Raji (cell line): ENCODE measurements around the gene ELMOD3.
A peak's percentile ranks its signal among the peaks of the same experiment; 100 is the strongest.

Source experiments
- POLR2A ChIP-seq: IDR thresholded peaks from 2 replicates; pipeline ENCODE4 v1.6.1; 2011; ENCODE audit warnings: low read depth, low read length, control low read depth; ENCODE audit not compliant: insufficient read depth

ELMOD3 gene

DNA sequence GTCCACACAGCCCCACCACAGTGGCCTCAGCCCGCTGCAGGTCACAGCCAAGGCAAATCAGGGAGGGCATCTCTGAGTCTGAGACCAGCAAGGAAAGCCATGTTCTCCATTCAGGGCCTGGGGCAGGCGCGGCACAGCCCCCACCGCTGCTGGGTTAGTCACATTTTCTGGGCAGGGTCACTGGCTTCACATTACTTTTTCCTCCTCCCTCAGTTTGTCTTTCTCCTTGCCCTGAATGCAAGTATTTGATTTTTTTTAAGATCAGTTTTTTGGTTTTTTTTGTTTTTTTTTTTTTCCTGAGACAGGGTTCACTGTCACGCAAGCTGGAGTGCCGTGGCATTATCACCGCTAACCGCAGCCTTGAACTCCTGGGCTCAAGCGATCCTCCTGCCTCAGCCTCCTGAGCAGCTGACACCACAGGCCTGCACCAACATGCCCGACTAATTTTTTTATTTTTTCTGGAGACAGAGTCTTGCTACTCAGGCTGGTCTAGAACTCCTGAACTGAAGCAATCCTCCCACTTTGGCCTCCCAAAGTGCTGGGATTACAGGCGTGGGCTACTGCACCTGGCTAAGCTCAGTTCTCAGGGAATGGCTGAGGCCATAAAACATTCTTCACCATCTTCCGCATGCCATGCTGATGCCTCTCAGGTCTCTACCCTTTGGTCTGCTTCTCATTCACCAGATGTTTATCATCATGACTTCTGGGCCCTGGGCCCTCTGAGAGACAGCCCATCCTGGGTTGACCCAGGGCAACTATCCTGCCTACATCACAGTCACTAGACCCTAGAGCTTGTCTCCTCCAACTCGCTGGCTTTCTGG lies 56.2 kb downstream of the ELMOD3 start:
- TF ChIP-seq POLR2A: no peak

- no peak for TF ChIP-seq POLR2A
These were observed 56.8 kb downstream of the ELMOD3 start for GRCh38 chr2:85411405-85411748.

- TF ChIP-seq POLR2A: no peak
These were observed 59.2 kb downstream of the ELMOD3 start for GRCh38 chr2:85413592-85414420.

- no peak for TF ChIP-seq POLR2A
These were observed 60.4 kb downstream of the ELMOD3 start for GRCh38 chr2:85414761-85415553.

DNA sequence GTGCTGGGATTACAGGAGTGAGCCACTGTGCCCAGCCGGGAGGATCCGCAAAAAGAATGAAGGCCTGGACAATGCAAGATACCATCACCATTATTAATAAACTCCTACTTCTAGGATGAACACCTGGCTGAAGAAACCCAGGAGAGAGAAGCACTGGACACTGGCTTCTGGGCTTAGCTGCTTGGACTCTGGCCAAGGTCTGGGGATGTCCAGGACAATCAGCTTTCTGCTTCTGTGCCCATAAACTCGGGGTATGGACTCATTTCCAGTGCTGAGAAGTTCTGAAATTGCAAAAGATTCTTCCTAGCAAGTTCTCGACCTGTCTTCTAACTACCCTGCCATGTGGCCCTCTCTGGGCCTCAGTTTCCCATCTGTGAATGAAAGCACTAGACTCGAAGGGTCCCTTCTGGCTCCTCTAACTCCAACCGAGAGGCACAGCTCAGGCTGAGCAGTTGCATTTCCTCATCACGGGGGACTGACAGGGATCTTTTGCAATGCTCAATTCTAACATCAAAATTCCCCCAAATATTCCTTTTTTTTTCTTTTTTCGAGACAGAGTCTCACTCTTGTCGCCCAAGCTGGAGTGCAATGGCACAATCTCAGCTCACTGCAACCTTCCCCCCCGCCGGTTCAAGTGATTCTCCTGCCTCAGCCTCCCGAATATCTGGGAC lies 61.5 kb downstream of the ELMOD3 start:
- TF ChIP-seq POLR2A: no peak

DNA sequence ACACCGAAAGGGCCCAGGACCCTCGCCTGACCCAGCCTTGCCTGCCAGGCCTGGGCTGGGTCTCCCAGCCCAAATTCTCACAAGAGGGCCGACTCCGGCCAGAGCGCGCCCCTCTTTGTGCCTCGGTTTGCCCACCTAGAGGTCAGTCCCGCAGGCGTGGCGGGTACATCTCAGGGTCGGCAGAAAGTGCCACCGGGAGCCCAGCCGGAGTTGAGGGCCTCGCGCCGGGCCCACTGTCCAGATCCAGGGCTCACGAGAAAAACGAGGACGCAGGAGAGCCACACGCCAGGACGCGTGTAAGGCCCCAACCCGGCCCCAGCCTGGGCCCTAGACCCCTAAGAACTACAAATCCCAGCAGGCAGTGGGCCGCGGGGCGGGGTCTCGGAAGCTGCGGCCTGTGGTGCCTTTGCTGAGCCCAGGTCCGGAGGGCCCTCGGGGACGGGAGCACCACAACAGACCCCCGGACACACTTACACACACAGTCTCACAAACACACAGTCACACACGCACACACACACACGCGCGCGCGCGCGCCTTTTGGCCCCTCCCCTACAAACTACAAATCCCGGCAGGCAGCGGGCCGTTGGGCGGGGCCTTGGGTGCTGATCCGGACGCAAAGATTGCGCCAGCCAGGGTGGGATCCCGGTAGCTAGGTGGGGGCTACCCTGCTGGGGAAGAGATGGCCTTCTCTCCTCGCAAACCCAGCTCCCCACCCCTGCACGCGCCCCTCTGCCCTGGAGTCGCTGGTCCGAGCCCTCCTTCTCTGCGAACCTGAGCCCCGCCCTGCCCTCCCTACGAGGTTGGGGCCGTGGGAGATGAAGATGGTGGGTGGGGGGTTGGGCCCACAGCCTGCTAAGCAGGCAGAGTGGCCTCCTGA lies 63.8 kb downstream of the ELMOD3 start, which contains the start of gene SH2D6:
Gene SH2D6 (plus strand): TSS at position 583 of the 877 bp plus-strand sequence. CDS start 10,752 bp downstream, outside the sequence.
- TF ChIP-seq POLR2A: peak; percentile 50

DNA sequence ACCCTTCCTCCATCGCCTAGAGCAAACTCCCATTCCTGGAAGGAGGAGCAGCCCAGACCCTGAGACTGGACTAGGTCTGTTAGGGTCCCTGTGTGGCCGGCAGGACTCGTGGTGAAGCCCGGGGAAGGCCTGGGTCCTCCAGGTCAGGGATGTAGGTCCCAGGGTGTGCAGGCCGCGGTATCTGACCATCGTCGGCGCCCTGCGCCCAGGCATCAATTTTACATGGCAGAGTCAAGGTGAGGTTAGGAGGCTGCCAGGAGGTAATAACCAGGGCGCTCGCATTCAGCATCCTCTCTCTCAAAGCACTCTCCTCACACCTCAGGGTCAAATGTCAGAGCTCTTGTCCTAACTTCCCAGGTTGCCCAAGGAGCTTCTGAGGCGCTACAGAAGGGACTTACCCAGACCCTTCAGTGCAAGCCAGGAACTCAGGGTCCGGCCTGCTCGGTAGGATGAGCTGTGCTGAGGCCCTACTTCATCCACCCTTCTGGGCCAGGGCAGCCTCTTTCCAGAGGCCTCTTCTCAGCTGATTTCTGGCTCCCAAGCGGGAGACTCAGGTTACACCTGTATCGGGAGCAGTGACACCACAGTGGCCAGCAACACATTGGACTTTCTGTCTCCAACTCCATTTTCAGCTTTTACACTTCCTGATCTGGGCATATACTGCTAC lies 64.6 kb downstream of the ELMOD3 start:
- peak; percentile 21 for TF ChIP-seq POLR2A

- TF ChIP-seq POLR2A: no peak
These were observed 66.1 kb downstream of the ELMOD3 start for GRCh38 chr2:85420536-85421259.

- TF ChIP-seq POLR2A: no peak
These were observed 66.9 kb downstream of the ELMOD3 start for GRCh38 chr2:85421260-85422071.

DNA sequence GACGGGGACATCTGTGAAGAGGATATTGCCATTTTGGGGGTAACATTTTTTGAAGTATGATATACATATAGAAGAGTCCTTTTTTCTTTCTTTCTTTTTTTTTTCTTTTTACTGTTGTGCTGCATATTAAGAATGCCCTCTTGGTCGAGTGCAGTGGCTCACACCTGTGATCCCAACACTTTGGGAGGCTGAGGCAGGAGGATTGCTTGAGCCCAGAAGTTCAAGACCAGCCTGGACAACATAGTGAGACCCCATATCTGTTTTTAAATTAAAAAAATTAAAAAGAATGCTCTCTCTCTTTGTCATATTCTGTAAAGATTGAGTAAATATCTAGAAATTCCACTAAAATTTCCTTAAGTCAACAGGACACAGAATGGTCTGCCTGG lies 67.5 kb downstream of the ELMOD3 start:
- no peak for TF ChIP-seq POLR2A

- no peak for TF ChIP-seq POLR2A
These were observed 69.0 kb downstream of the ELMOD3 start for GRCh38 chr2:85423525-85423924.

GRCh38 chr2:85425588-85425987 lies 71.0 kb downstream of the ELMOD3 start:
- no peak for TF ChIP-seq POLR2A
